ENCODE data around the gene IL34.
"Not testable (repeated sequence)": the region's sequence is repeated elsewhere in the genome, so short reads cannot be mapped to it uniquely, and the experiment has no call there.

The IL34 gene

GRCh38 chr16:70656712-70657263, 10.4 kb downstream of the IL34 start:
- DNase-seq (ENCODE audit: low read depth, low spot score): no peak

- no peak for DNase-seq (ENCODE audit: low read depth, low spot score)
Observed at GRCh38 chr16:70657956-70658355, 11.6 kb downstream of the IL34 start.

GRCh38 chr16:70658921-70659320, 12.6 kb downstream of the IL34 start:
- DNase-seq (ENCODE audit: low read depth, low spot score): no peak

- DNase-seq (ENCODE audit: low read depth, low spot score): no peak
Observed at GRCh38 chr16:70659546-70659945, 13.2 kb downstream of the IL34 start.

- no peak for DNase-seq (ENCODE audit: low read depth, low spot score)
Observed at GRCh38 chr16:70659953-70660671, 13.8 kb downstream of the IL34 start.

GRCh38 chr16:70660672-70661350, 14.5 kb downstream of the IL34 start:
- DNase-seq (ENCODE audit: low read depth, low spot score): no peak

GRCh38 chr16:70661534-70661917, 15.2 kb downstream of the IL34 start:
- DNase-seq (ENCODE audit: low read depth, low spot score): no peak

- DNase-seq (ENCODE audit: low read depth, low spot score): no peak
Observed at GRCh38 chr16:70661918-70662641, 15.7 kb downstream of the IL34 start.

- no peak for DNase-seq (ENCODE audit: low read depth, low spot score)
Observed at GRCh38 chr16:70662991-70663523, 16.7 kb downstream of the IL34 start.

GRCh38 chr16:70663524-70664324, 17.4 kb downstream of the IL34 start:
- no peak for DNase-seq (ENCODE audit: low read depth, low spot score)

GRCh38 chr16:70664325-70665112, 18.2 kb downstream of the IL34 start:
- peak; percentile 57 for DNase-seq (ENCODE audit: low read depth, low spot score)

- no peak for DNase-seq (ENCODE audit: low read depth, low spot score)
Observed at GRCh38 chr16:70665113-70665694, 18.8 kb downstream of the IL34 start.

- no peak for DNase-seq (ENCODE audit: low read depth, low spot score)
Observed at GRCh38 chr16:70665806-70666735, 19.7 kb downstream of the IL34 start.

- no peak for DNase-seq (ENCODE audit: low read depth, low spot score)
Observed at GRCh38 chr16:70670175-70670574, 23.8 kb downstream of the IL34 start.

GRCh38 chr16:70670938-70671337, 24.6 kb downstream of the IL34 start:
- DNase-seq (ENCODE audit: low read depth, low spot score): not testable (repeated sequence)

- DNase-seq (ENCODE audit: low read depth, low spot score): no peak
Observed at GRCh38 chr16:70674221-70675014, 28.1 kb downstream of the IL34 start.

GRCh38 chr16:70675851-70676513, 29.6 kb downstream of the IL34 start:
- no peak for DNase-seq (ENCODE audit: low read depth, low spot score)
